Muscle layer of colon (tissue), 2 donors: ENCODE results near the gene IL34.

Experiments used
- H3K27ac ChIP-seq: one replicate; pipeline ENCODE4 v1.7.0; 2013; ENCODE audit warnings: low read depth, mild to moderate bottlenecking, low read length, moderate library complexity
- H3K27me3 ChIP-seq, 2 donors: one replicate each; pipeline ENCODE4 v1.7.0; 2013; ENCODE audit warnings: low read length in 2 of 2, mild to moderate bottlenecking in 2 of 2; ENCODE audit not compliant: insufficient read depth in 2 of 2, control insufficient read depth in 1 of 2
- H3K36me3 ChIP-seq: one replicate; pipeline ENCODE4 v1.7.0; 2013; ENCODE audit warnings: mild to moderate bottlenecking, low read length; ENCODE audit not compliant: insufficient read depth
- H3K4me1 ChIP-seq: one replicate; pipeline ENCODE4 v1.7.0; 2013; ENCODE audit warnings: mild to moderate bottlenecking, low read length; ENCODE audit not compliant: insufficient read depth
- H3K4me3 ChIP-seq, 2 donors: one replicate each; pipeline ENCODE4 v1.7.0; 2013; ENCODE audit warnings: low read length in 2 of 2, low read depth in 1 of 2, mild to moderate bottlenecking in 1 of 2, moderate library complexity in 1 of 2
- H3K9ac ChIP-seq: one replicate; pipeline ENCODE4 v1.7.0; 2013; ENCODE audit warnings: low read length
- H3K9me3 ChIP-seq: one replicate; pipeline ENCODE4 v1.7.0; 2013; ENCODE audit warnings: mild to moderate bottlenecking, low read length
- donor health status: abdominal sarcoma.
- donor health status: Adenocarcinoma of cecum.

Gene IL34

GRCh38 chr16:70688246-70688742 lies 41.9 kb downstream of the IL34 start:
- Histone ChIP-seq H3K9me3 (no peaks in the 10 kb centered on the region), H3K4me1 (peaks cover 84% of the 10 kb centered on the region), H3K36me3 (no peaks in the 10 kb centered on the region), H3K4me3 (peak overlapping the region in 1 of 2 donors; percentile 7), H3K9ac (peak overlapping the region; percentile 27), H3K27ac (peak overlapping the region; percentile 93), H3K27me3 (no peaks in the 10 kb centered on the region)

DNA sequence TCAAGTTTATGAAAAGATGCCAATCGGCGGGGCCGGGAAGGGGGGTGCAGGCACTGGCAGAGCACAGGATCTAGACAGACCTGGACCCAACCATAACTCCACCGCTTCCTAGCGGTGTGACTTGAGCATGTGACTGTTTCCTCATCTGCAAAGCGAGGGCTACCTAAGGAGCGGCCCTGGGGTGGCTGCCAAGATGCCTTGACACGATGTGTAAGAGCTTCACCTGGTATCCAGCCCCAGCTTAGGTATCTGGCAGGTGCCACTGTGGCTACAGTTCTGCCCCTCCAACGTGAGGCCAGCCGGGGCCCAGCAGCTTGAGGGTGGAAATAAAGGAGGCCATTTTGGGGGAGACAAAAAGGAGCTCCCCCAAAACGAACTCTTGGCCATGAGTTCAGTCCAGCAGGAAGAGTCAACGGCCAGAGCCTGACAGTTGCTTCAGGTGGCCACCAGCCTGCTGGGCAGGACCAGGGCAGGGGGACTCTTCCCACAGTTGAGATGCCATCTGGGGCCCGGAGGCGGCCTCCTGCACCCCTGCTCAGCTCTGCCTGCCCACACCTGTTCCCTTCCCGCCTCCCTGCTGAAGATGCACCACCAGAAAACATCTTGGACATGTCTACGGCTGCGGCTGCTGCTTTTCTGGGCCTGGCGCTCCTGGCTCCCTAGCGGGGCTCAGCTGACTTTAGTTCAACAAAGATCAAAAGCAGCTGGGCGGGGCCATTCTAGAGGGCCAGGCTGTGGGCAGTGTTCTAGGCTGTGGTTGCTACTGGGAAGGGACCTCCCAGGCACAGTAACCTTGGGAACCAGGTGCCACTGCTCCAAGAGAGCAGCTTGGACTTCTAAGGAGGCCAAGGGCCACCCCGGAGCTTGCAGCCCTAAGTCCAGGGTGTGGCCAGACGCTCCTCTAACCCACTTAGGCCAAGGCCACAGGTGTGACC lies 42.9 kb downstream of the IL34 start:
- Histone ChIP-seq H3K9ac (no peak overlapping the region), H3K27me3 (no peaks in the 10 kb centered on the region), H3K27ac (peak overlapping the region; percentile 93), H3K9me3 (no peaks in the 10 kb centered on the region), H3K4me3 (peak overlapping the region in 1 of 2 donors; percentile 7), H3K4me1 (peaks cover 86% of the 10 kb centered on the region), H3K36me3 (no peaks in the 10 kb centered on the region)

DNA sequence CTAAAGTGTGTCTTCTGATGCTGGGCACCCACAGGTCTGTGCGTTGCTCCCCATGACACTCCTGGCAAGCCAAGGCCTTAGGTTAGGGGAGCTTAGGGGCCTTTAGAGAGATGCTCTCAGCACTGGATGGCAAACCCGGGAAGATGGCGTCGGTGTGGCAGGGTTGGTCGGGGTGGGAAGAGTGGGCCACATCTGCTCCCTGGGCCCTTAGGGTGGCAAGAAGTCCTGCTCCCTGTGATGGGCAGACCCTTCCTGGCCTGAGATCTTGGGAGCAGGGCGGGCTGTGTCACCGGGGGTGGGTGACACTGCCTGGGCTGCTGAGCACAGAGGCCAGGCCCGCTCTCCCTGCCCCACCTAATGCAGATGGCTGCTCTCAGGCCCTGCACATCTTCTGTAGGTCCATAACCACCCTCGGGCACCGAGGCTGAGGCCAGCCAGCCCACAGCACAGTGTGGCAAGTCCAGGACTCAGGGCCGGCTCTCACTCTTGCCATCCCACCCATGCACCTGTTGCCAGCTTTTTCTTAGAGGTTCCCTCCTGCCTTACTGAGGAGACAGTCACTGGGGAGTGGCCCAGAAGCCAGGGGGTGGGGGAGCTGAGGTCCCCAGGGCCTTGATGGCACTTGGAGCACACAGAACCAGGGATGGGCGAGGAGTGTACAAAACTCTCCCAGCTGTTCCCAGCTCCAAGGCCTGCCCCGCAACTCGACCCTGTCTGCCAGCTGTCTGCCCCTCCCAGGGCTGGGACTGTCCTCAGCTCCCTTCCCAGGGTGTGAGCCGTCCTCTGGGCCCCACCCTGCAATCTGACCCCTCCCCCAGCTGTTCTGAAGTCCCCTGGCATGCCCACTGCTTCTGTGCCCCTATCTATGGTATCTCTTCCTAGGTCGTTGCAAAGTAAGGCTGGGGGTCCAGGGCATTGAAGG lies 43.9 kb downstream of the IL34 start:
- Histone ChIP-seq H3K27ac (peak overlapping the region; percentile 93), H3K4me3 (peak overlapping the region in 1 of 2 donors; percentile 27), H3K9me3 (no peaks in the 10 kb centered on the region), H3K9ac (peak overlapping the region; percentile 23), H3K4me1 (peaks cover 91% of the 10 kb centered on the region), H3K36me3 (no peaks in the 10 kb centered on the region), H3K27me3 (no peaks in the 10 kb centered on the region)

DNA sequence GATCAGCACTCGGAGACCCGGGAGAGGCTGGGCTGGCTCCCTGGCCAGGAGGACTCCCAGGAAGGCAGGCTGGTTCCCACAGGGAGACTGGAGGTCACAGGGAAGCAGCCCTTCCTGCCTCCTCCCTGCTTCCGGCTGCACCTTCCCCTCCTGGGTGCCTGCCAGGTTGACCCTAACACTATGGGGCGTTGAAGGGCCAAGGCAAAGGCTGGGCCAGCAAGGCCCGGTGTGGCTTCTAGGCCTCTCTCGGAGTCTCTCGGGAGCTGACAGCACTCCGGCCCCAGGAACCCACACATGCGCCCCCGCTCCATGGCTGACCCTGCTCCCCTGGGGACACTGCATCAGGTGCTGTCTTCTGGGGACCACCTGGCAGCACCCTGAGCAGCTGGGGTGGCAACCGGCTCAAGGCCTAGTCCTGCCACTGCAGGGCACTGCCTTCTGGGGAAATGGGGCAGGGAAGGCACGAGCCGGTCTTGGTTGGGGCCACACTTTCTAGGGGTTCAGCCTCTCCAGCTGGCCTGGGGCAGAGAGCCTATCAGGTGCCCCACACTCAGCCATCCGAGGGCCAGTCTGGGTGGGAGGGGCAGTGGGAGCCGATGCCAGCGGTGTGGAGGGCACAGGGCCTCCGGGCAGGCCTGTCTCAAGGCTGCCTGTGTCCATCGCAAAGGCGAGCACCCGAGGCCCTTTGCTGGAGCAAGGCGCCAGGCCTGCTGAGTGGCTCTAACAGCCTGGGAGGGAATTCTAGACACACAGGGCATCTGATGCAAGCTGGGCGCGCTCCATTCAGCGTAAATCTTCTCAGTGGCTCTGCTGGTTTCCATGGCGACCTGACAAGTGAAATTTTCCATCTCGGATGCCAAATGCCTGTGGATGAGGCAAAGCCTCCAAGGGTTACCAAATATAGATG lies 45.1 kb downstream of the IL34 start:
- Histone ChIP-seq H3K27me3 (no peaks in the 10 kb centered on the region), H3K36me3 (no peaks in the 10 kb centered on the region), H3K9ac (peak overlapping the region; percentile 35), H3K27ac (peak overlapping the region; percentile 93), H3K9me3 (no peaks in the 10 kb centered on the region), H3K4me3 (peak overlapping the region in 1 of 2 donors; percentile 27), H3K4me1 (peaks cover 100% of the 10 kb centered on the region)

GRCh38 chr16:70692130-70692872 lies 45.9 kb downstream of the IL34 start:
- Histone ChIP-seq H3K9ac (peak overlapping the region; percentile 35), H3K4me1 (peaks cover 100% of the 10 kb centered on the region), H3K27ac (peak overlapping the region; percentile 93), H3K27me3 (no peaks in the 10 kb centered on the region), H3K4me3 (no peak overlapping the region), H3K9me3 (no peaks in the 10 kb centered on the region), H3K36me3 (no peaks in the 10 kb centered on the region)

- no peaks in the 10 kb centered on the region for H3K27me3 ChIP-seq
- peak overlapping the region; percentile 35 for H3K9ac ChIP-seq
- no peaks in the 10 kb centered on the region for H3K36me3 ChIP-seq
- H3K9me3 ChIP-seq, result no peaks in the 10 kb centered on the region
- H3K4me3 ChIP-seq, result no peak overlapping the region
- H3K27ac ChIP-seq, result peak overlapping the region; percentile 93
- peaks cover 100% of the 10 kb centered on the region for H3K4me1 ChIP-seq
Measured at GRCh38 chr16:70692873-70693671, 46.7 kb downstream of the IL34 start.

DNA sequence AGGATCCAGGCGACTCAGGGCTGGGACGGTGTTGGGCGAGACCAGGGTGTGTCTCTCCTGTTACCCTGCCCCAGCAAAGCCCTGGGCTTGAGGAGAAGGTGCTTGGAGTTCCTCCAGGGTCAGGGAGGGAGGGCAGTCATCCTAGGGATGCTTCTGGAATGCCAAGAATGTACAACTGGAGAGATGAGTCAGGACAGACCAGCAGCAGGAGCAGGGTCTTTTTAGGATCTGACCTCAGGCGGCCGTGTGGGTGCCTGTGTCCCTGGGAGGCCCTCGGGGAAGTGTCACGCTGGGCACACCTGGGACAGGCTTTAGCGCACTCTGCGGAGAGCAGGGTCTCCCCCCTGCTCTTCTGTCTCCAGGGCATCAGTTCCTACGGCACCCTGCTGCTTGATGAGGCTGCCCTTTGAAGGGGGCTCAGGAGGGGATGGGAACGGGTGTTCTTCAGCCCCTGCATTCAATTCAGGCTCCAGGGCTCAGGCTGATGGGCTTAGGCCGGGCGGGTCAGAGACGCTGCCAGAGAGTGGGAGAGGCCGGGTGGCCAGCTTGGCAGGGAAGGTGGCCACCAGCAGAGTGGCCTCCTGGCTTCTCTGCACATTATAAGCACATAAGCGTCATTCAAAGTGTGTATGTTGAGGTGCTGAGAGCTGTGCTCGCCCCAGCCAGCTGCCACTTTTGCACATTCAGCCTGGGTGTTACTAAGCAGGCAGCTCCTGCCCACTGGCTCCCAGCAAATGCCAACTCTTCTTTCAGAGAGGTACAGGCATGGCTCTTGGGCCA lies 47.9 kb downstream of the IL34 start:
- Histone ChIP-seq H3K9me3 (no peaks in the 10 kb centered on the region), H3K4me3 (no peak overlapping the region), H3K27ac (peak overlapping the region; percentile 93), H3K9ac (peak overlapping the region; percentile 35), H3K4me1 (peaks cover 94% of the 10 kb centered on the region), H3K27me3 (no peaks in the 10 kb centered on the region), H3K36me3 (no peaks in the 10 kb centered on the region)

GRCh38 chr16:70694868-70695218 lies 48.5 kb downstream of the IL34 start:
- Histone ChIP-seq H3K4me1 (peaks cover 94% of the 10 kb centered on the region), H3K27me3 (no peaks in the 10 kb centered on the region), H3K27ac (peak overlapping the region; percentile 93), H3K36me3 (no peaks in the 10 kb centered on the region), H3K4me3 (no peak overlapping the region), H3K9ac (peak overlapping the region; percentile 35), H3K9me3 (no peaks in the 10 kb centered on the region)

DNA sequence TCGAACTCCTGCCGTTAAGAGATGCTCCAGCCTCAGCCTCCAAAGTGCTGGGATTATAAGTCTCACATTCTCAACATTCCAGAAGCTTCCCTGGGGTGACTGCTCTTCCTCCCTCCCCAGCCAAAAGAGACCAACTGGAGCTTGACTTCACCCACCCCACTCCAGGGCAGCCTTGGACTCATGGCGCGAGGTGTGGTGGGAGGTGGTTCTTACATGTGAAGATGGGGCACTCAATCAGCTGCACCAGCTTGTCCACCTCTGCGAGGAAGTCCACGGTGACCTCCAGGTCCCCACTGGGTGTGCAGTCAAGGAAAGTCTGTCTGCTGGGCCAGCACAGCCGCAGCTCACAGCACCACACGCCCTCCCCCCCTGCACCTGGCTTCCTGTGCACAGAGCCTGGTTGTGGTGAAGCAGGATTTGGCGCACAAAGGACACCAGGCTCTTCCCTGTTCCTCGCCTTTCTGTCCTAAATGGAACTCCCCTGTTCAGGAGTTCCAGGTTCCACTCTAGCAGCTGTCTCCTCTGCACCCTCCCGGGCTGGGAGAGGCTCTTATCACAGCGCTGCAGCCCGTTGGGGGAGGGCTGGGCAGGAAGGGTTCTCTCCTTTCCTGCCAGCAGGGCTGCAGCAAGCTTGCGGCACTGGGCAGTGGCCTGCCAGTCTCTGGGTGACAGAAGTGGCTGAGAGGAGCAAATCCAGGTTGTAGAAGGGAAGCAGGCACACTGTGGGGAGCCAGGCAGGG lies 49.1 kb downstream of the IL34 start:
- no peak overlapping the region for H3K4me3 ChIP-seq
- no peak overlapping the region for H3K9ac ChIP-seq
- no peaks in the 10 kb centered on the region for H3K9me3 ChIP-seq
- no peaks in the 10 kb centered on the region for H3K27me3 ChIP-seq
- H3K27ac ChIP-seq, result peak overlapping the region; percentile 93
- peaks cover 94% of the 10 kb centered on the region for H3K4me1 ChIP-seq
- H3K36me3 ChIP-seq, result no peaks in the 10 kb centered on the region
